Neural progenitor cell (in vitro differentiated cells): ENCODE results near the gene NUP93. TPM values are rescaled to one million over a fixed set of nuclear protein-coding genes. Genes with fewer than 3 reads are reported as not detected.
"Not testable (repeated sequence)": the region's sequence is repeated elsewhere in the genome, so short reads cannot be mapped to it uniquely, and the experiment has no call there.

Source experiments
- DNase-seq: peaks from one replicate; pipeline ENCODE4 v3.0.0-alpha.2; 2016; ENCODE audit warnings: low spot score
- H2AFZ ChIP-seq: fragments of 200-600 bp; sonication (generic); replicated peaks from 2 replicates; pipeline ENCODE4 v1.6.1; 2016; ENCODE audit warnings: antibody characterized with exemption
- H3F3A ChIP-seq: fragments of 200-600 bp; sonication (generic); 2 replicates; pipeline ENCODE4 v1.6.1; 2016; ENCODE audit warnings: antibody characterized with exemption, low read depth
- H3K27ac ChIP-seq: fragments of 200-600 bp; sonication (generic); 2 replicates; pipeline ENCODE4 v1.5.1; 2016; ENCODE audit warnings: mild to moderate bottlenecking
- H3K27me3 ChIP-seq: fragments of 200-600 bp; sonication (generic); 2 replicates; pipeline ENCODE4 v1.6.1; 2016; ENCODE audit warnings: mild to moderate bottlenecking, moderate library complexity
- H3K36me3 ChIP-seq: fragments of 200-600 bp; sonication (generic); 2 replicates; pipeline ENCODE4 v1.5.1; 2016
- H3K4me1 ChIP-seq: fragments of 200-600 bp; sonication (generic); 2 replicates; pipeline ENCODE4 v1.6.1; 2016; ENCODE audit warnings: mixed run types
- H3K4me2 ChIP-seq: fragments of 200-600 bp; sonication (generic); 2 replicates; pipeline ENCODE4 v1.6.1; 2016
- H3K4me3 ChIP-seq: fragments of 200-600 bp; sonication (generic); 2 replicates; pipeline ENCODE4 v1.5.1; 2016
- H3K79me2 ChIP-seq: fragments of 200-600 bp; sonication (generic); 2 replicates; pipeline ENCODE4 v1.6.1; 2016; ENCODE audit warnings: low read depth
- H3K9ac ChIP-seq: fragments of 200-600 bp; sonication (generic); 2 replicates; pipeline ENCODE4 v1.6.1; 2016
- H3K9me3 ChIP-seq: fragments of 200-600 bp; sonication (generic); 2 replicates; pipeline ENCODE4 v1.5.1; 2016; ENCODE audit warnings: low read depth
- H4K20me1 ChIP-seq: fragments of 200-600 bp; sonication (generic); 2 replicates; pipeline ENCODE4 v1.6.1; 2016; ENCODE audit warnings: low read depth
- H3K27ac Mint-ChIP-seq: 3 replicates; pipeline ENCODE4 v1.8.0; 2021; ENCODE audit warnings: mixed read lengths
- H3K27me3 Mint-ChIP-seq: 2 replicates; pipeline ENCODE4 v1.8.0; 2022; ENCODE audit warnings: low read depth, mild to moderate bottlenecking, inconsistent platforms, moderate library complexity, mixed read lengths; ENCODE audit not compliant: insufficient read depth
- H3K36me3 Mint-ChIP-seq: 3 replicates; pipeline ENCODE4 v1.8.0; 2021; ENCODE audit warnings: mixed read lengths
- H3K4me1 Mint-ChIP-seq: 3 replicates; pipeline ENCODE4 v1.8.0; 2021; ENCODE audit warnings: mixed read lengths
- H3K4me3 Mint-ChIP-seq: 3 replicates; pipeline ENCODE4 v1.8.0; 2021; ENCODE audit warnings: mild to moderate bottlenecking, moderate library complexity, mixed read lengths
- H3K9me3 Mint-ChIP-seq: 3 replicates; pipeline ENCODE4 v1.8.0; 2020; ENCODE audit warnings: mixed read lengths
- CTCF ChIP-seq: fragments of 200-600 bp; sonication (generic); IDR thresholded peaks from 2 replicates; pipeline ENCODE4 v1.5.1; 2017; ENCODE audit warnings: antibody characterized with exemption, mild to moderate bottlenecking
- EZH2 ChIP-seq: fragments of 200-600 bp; sonication (generic); IDR thresholded peaks from 2 replicates; pipeline ENCODE4 v1.6.1; 2017; ENCODE audit warnings: antibody characterized with exemption, mild to moderate bottlenecking, moderate library complexity
- EZH2phosphoT487 ChIP-seq: fragments of 200-600 bp; sonication (generic); IDR thresholded peaks from 2 replicates; pipeline ENCODE4 v1.6.1; 2017; ENCODE audit warnings: antibody characterized with exemption
- total RNA-seq: library from RNA; depleted of rRNA; stranded (reverse); fragments of >200 nt; gene quantifications from 2 replicates; pipeline ENCODE4 v1.2.3, GENCODE V29; 2015; ENCODE audit warnings: low replicate concordance

NUP93 gene
- total RNA-seq, 1 donor from 2014 or later: 116 TPM

GRCh38 chr16:56734429-56734828 lies 4.5 kb downstream of the NUP93 start:
- Histone ChIP-seq H3K79me2 (peaks cover 88% of the 10 kb centered on the region), H4K20me1 (peaks cover 35% of the 10 kb centered on the region), H3K27me3 (no peaks in the 10 kb centered on the region), H3F3A (peaks cover 4% of the 10 kb centered on the region), H3K4me1 (peaks cover 5% of the 10 kb centered on the region), H3K4me2 (no peak overlapping the region), H3K36me3 (no peaks in the 10 kb centered on the region), H2AFZ (no peak overlapping the region), H3K27ac (no peak overlapping the region), H3K9me3 (no peaks in the 10 kb centered on the region), H3K9ac (no peak overlapping the region), H3K4me3 (no peak overlapping the region)
- H3K27me3 Mint-ChIP-seq: peaks cover 2% of the 10 kb centered on the region
- H3K4me1 Mint-ChIP-seq: peaks cover 8% of the 10 kb centered on the region
- H3K9me3 Mint-ChIP-seq: peaks cover 9% of the 10 kb centered on the region
- H3K4me3 Mint-ChIP-seq: no peak overlapping the region
- DNase-seq: no peak
- peaks cover 14% of the 10 kb centered on the region for H3K36me3 Mint-ChIP-seq
- H3K27ac Mint-ChIP-seq: no peak overlapping the region
- no peak for TF ChIP-seq CTCF
- no peak for TF ChIP-seq EZH2phosphoT487
- no peak for TF ChIP-seq EZH2

GRCh38 chr16:56736476-56736875 lies 6.5 kb downstream of the NUP93 start:
- no peak overlapping the region for H2AFZ ChIP-seq

DNA sequence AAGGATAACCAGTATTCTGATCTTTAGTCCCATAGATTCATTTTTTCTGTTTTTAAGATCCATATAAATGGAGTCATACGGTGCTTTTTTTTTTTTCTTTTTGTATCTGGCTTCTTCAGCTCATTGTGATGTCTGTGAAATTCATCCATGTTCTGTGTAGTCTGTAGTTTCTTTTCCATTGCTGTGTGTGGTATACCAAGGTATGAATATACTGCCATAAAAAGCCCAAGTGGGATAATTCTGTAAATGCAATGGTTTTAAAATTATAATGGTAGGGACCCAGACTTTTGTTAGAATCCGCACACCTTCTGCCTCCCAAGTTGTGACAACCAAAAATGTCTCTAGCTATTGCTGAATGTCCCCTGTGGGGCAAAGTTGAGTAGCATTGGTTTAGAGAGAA lies 7.6 kb downstream of the NUP93 start:
- Mint-ChIP-seq H3K27me3 (no peaks in the 10 kb centered on the region), H3K4me1 (no peaks in the 10 kb centered on the region), H3K9me3 (peaks cover 9% of the 10 kb centered on the region), H3K4me3 (no peak overlapping the region), H3K27ac (no peak overlapping the region), H3K36me3 (peaks cover 14% of the 10 kb centered on the region)
- no peak overlapping the region for H2AFZ ChIP-seq
- no peaks in the 10 kb centered on the region for H3K36me3 ChIP-seq
- peaks cover 76% of the 10 kb centered on the region for H3K79me2 ChIP-seq
- H3K9ac ChIP-seq: no peak overlapping the region
- no peak overlapping the region for H3K4me3 ChIP-seq
- no peak overlapping the region for H3K27ac ChIP-seq
- no peak overlapping the region for H3K4me2 ChIP-seq
- no peaks in the 10 kb centered on the region for H3K4me1 ChIP-seq
- no peaks in the 10 kb centered on the region for H3F3A ChIP-seq
- H4K20me1 ChIP-seq: peaks cover 13% of the 10 kb centered on the region
- no peaks in the 10 kb centered on the region for H3K27me3 ChIP-seq
- no peak for TF ChIP-seq EZH2
- TF ChIP-seq EZH2phosphoT487: no peak
- no peak for DNase-seq
- no peaks in the 10 kb centered on the region for H3K9me3 ChIP-seq

More at GRCh38 chr16:56736476-56736875, 6.5 kb downstream of the NUP93 start:
- H3K27ac ChIP-seq: no peak overlapping the region
- H3K4me1 ChIP-seq: no peaks in the 10 kb centered on the region
- H3K4me3 Mint-ChIP-seq: no peak overlapping the region
- no peak for TF ChIP-seq CTCF
- no peak for TF ChIP-seq EZH2phosphoT487
- TF ChIP-seq EZH2: no peak
- H3K36me3 ChIP-seq: no peaks in the 10 kb centered on the region
- peaks cover 23% of the 10 kb centered on the region for H4K20me1 ChIP-seq
- H3K4me1 Mint-ChIP-seq: no peaks in the 10 kb centered on the region
- no peaks in the 10 kb centered on the region for H3K9me3 ChIP-seq
- no peaks in the 10 kb centered on the region for H3K27me3 Mint-ChIP-seq
- DNase-seq: no peak
- no peak overlapping the region for H3K4me2 ChIP-seq
- no peak overlapping the region for H3K9ac ChIP-seq
- no peaks in the 10 kb centered on the region for H3F3A ChIP-seq
- no peak overlapping the region for H3K4me3 ChIP-seq
- H3K79me2 ChIP-seq: peaks cover 76% of the 10 kb centered on the region
- no peaks in the 10 kb centered on the region for H3K27me3 ChIP-seq
- peaks cover 9% of the 10 kb centered on the region for H3K9me3 Mint-ChIP-seq
- peaks cover 14% of the 10 kb centered on the region for H3K36me3 Mint-ChIP-seq
- no peak overlapping the region for H3K27ac Mint-ChIP-seq

- H4K20me1 ChIP-seq: peaks cover 8% of the 10 kb centered on the region
- H3K27me3 ChIP-seq: no peaks in the 10 kb centered on the region
- Mint-ChIP-seq H3K9me3 (peaks cover 9% of the 10 kb centered on the region), H3K4me1 (no peaks in the 10 kb centered on the region), H3K27ac (no peak overlapping the region), H3K27me3 (no peaks in the 10 kb centered on the region), H3K36me3 (peaks cover 14% of the 10 kb centered on the region), H3K4me3 (no peak overlapping the region)
- H2AFZ ChIP-seq: no peak overlapping the region
- H3K4me2 ChIP-seq: no peak overlapping the region
- H3K27ac ChIP-seq: no peak overlapping the region
- no peaks in the 10 kb centered on the region for H3F3A ChIP-seq
- H3K9me3 ChIP-seq: no peaks in the 10 kb centered on the region
- no peak for DNase-seq
- H3K4me1 ChIP-seq: no peaks in the 10 kb centered on the region
- peaks cover 76% of the 10 kb centered on the region for H3K79me2 ChIP-seq
- H3K36me3 ChIP-seq: no peaks in the 10 kb centered on the region
- H3K4me3 ChIP-seq: no peak overlapping the region
- no peak overlapping the region for H3K9ac ChIP-seq
- TF ChIP-seq CTCF: no peak
These were observed 8.3 kb downstream of the NUP93 start for GRCh38 chr16:56738221-56738620.

GRCh38 chr16:56739378-56739777 lies 9.4 kb downstream of the NUP93 start:
- H3K4me1 Mint-ChIP-seq, H3F3A ChIP-seq, H3K36me3 ChIP-seq, H3K27ac ChIP-seq, H3K9me3 Mint-ChIP-seq, H3K27me3 Mint-ChIP-seq, H3K4me3 Mint-ChIP-seq, H3K4me1 ChIP-seq, H3K9me3 ChIP-seq, H3K4me3 ChIP-seq, H3K9ac ChIP-seq, H2AFZ ChIP-seq, H3K27me3 ChIP-seq, DNase-seq, H3K27ac Mint-ChIP-seq, H3K4me2 ChIP-seq: not testable (repeated sequence)
- peaks cover 14% of the 10 kb centered on the region for H3K36me3 Mint-ChIP-seq
- peaks cover 76% of the 10 kb centered on the region for H3K79me2 ChIP-seq
- peaks cover 10% of the 10 kb centered on the region for H4K20me1 ChIP-seq
